Pancreas (tissue), 10 donors: Measurements from ENCODE around the gene RAD1. TPM values are rescaled to one million over a fixed set of nuclear protein-coding genes. Genes with fewer than 3 reads are reported as not detected.

Experiments
- ATAC-seq, 4 donors: fragments of 200-7000 bp; cut with Tn5 transposase; one replicate each; pipeline versions ENCODE4 v1.8.0 to v1.9.1; 2020; ENCODE audit warnings: mild to moderate bottlenecking in 4 of 4, moderate library complexity in 4 of 4
- DNase-seq, 6 donors: peaks; one replicate each; pipeline ENCODE4 v3.0.0-alpha.2; 2020
- FAIRE-seq: peaks from 2 replicates; lab custom pipeline; 2012; peaks lifted over from hg19 to GRCh38; lab: Jason Lieb, UNC
- H3K27ac ChIP-seq, 4 donors: fragments of 200-600 bp; sonication (generic); 1 replicate in 3 of 4; 2 replicates in 1 of 4; pipeline versions ENCODE4 v1.5.0 to v1.8.0; 2020
- H3K27me3 ChIP-seq, 4 donors: fragments of 200-600 bp; one replicate each; pipeline ENCODE4 v1.8.0; 2021
- H3K36me3 ChIP-seq, 3 donors: fragments of 200-600 bp; sonication (generic) in 1 of 3; one replicate each; pipeline versions ENCODE4 v1.5.0 to v1.8.0; 2020 to 2021
- H3K4me1 ChIP-seq, 3 donors: fragments of 200-600 bp; one replicate each; pipeline ENCODE4 v1.8.0; 2021
- H3K4me3 ChIP-seq, 4 donors: fragments of 200-600 bp; sonication (generic) in 2 of 4; one replicate each; pipeline versions ENCODE4 v1.5.0 to v1.8.0; 2020 to 2021
- H3K9me3 ChIP-seq, 4 donors: fragments of 200-600 bp; one replicate each; pipeline ENCODE4 v1.8.0; 2021
- CTCF ChIP-seq, 4 donors: fragments of 200-600 bp; sonication (generic) in 3 of 4; IDR thresholded peaks; one replicate each; pipeline versions ENCODE4 v1.5.0 to v1.8.0; 2021; ENCODE audit warnings: antibody characterized with exemption in 4 of 4
- WGBS, 2 donors: extraction: QIAGEN DNeasy Blood & Tissue Kit; methylation state at CpG; one replicate each; pipeline ENCODE4 v1.1.7; 2013; 5-methylcytosine and 5-hydroxymethylcytosine counted together
- intact Hi-C, 3 donors: fragments of 100-400 bp; cut with DNase I; formaldehyde crosslinking; loops; one replicate each; pipeline versions ENCODE4 v1.11.1 to v1.14.2; 2022
- polyA plus RNA-seq, 2 donors: library from polyadenylated mRNA; stranded (reverse); fragments of 200-250 nt; gene quantifications; one replicate each; pipeline ENCODE4 v1.2.3, GENCODE V29; 2013
- total RNA-seq, 6 donors: library from RNA; stranded (reverse); fragmentation: NEBNext Ultra II Directional in 4 of 6; extraction: Animal tissue kit (Norgen Biotek cat#: 25700) in 4 of 6; gene quantifications; one replicate each; pipeline versions ENCODE4 v1.2.1 to v1.2.4, GENCODE V29; 2021 to 2023
- donor health status: healthy with polysubstance abuse.
- donor health status: DM: no; HTN: no; CAD: no; lungs with moderate emphysema.
- donor health status: DM: no; HTN: no; CAD: no.
- donor health status: control.
- donor health status: control.
- donor health status: Bipolar disorder and iron deficiency.
- donor health status: DM: yes; HTN: yes; CAD: no.
- donor health status: DM: no; HTN: no; CAD: no.
- donor health status: DM: no; HTN: no; CAD: no.
- donor health status: DM: yes; HTN: yes; CAD: no.

The RAD1 gene
- total and polyA plus RNA-seq, 8 donors, result 3.5 to 10.1 (median 5.8) TPM

GRCh38 chr5:34866989-34867471 is 48.3 kb downstream of the RAD1 start:
- Histone ChIP-seq H3K4me3 (no peak overlapping the region), H3K27me3 (no peaks in the 10 kb centered on the region), H3K27ac (no peak overlapping the region), H3K36me3 (no peaks in the 10 kb centered on the region), H3K9me3 (no peaks in the 10 kb centered on the region), H3K4me1 (no peaks in the 10 kb centered on the region)
- TF ChIP-seq CTCF (IDR thresholded peaks at IDR 0.05), result no peak
- no peak for FAIRE-seq
- intact Hi-C loops, result no loop called here
- 79 to 82% methylated on average over 3 of the region's 3 CpGs for WGBS, 2 donors
- no peak for DNase-seq
- no peak for ATAC-seq

- H3K4me1 ChIP-seq, result no peaks in the 10 kb centered on the region
- WGBS, 2 donors, result 85 to 98% methylated on average over 2 of the region's 2 CpGs
- DNase-seq, result no peak
Measured at GRCh38 chr5:34865091-34865490, 50.2 kb downstream of the RAD1 start.

GRCh38 chr5:34863946-34864345 is 51.4 kb downstream of the RAD1 start:
- Histone ChIP-seq H3K27me3 (no peaks in the 10 kb centered on the region), H3K36me3 (no peaks in the 10 kb centered on the region), H3K9me3 (no peaks in the 10 kb centered on the region), H3K4me1 (no peaks in the 10 kb centered on the region), H3K4me3 (no peak overlapping the region), H3K27ac (no peak overlapping the region)
- no peak for ATAC-seq
- intact Hi-C loops, result no loop called here
- 66 to 81% methylated on average over 3 of the region's 3 CpGs for WGBS, 2 donors
- no peak for TF ChIP-seq CTCF (IDR thresholded peaks at IDR 0.05)
- DNase-seq, result no peak
- FAIRE-seq, result no peak

More at GRCh38 chr5:34865091-34865490, 50.2 kb downstream of the RAD1 start:
- Histone ChIP-seq H3K4me3 (no peak overlapping the region), H3K9me3 (no peaks in the 10 kb centered on the region), H3K27me3 (no peaks in the 10 kb centered on the region), H3K36me3 (no peaks in the 10 kb centered on the region), H3K27ac (no peak overlapping the region)
- ATAC-seq (no peak), FAIRE-seq (no peak)
- TF ChIP-seq CTCF (IDR thresholded peaks at IDR 0.05), result no peak
- intact Hi-C loops, result no loop called here

GRCh38 chr5:34859253-34859652 is 56.1 kb downstream of the RAD1 start:
- intact Hi-C loops, result no loop called here
- H3K9me3 ChIP-seq, result no peaks in the 10 kb centered on the region
- no peak for ATAC-seq
- no peak for DNase-seq
- FAIRE-seq, result no peak
- WGBS, 2 donors, result 47 to 73% methylated on average over 5 of the region's 5 CpGs
- H3K27ac ChIP-seq, result no peak overlapping the region
- H3K36me3 ChIP-seq, result no peaks in the 10 kb centered on the region
- no peak for TF ChIP-seq CTCF (IDR thresholded peaks at IDR 0.05)
- no peaks in the 10 kb centered on the region for H3K27me3 ChIP-seq
- no peak overlapping the region for H3K4me3 ChIP-seq
- no peaks in the 10 kb centered on the region for H3K4me1 ChIP-seq

- DNase-seq, result no peak
- H3K4me1 ChIP-seq, result no peaks in the 10 kb centered on the region
- no peaks in the 10 kb centered on the region for H3K9me3 ChIP-seq
- H3K27ac ChIP-seq, result no peak overlapping the region
- H3K36me3 ChIP-seq, result no peaks in the 10 kb centered on the region
- H3K27me3 ChIP-seq, result no peaks in the 10 kb centered on the region
- TF ChIP-seq CTCF (IDR thresholded peaks at IDR 0.05), result no peak
- FAIRE-seq, result no peak
- H3K4me3 ChIP-seq, result no peak overlapping the region
- 66 to 79% methylated on average over 2 of the region's 2 CpGs for WGBS, 2 donors
- intact Hi-C loops, result no loop called here
- no peak for ATAC-seq
Measured at GRCh38 chr5:34858790-34859189, 56.5 kb downstream of the RAD1 start.
